Measurements from ENCODE around the gene EFTUD2.

- TF ChIP-seq CTCF (conservative IDR thresholded peaks at IDR 0.05; ENCODE audit: low read length) (no peak), EZH2phosphoT487 (IDR thresholded peaks at IDR 0.05; ENCODE audit: borderline replicate concordance, low read depth, low read length) (no peak)
Measured at GRCh38 chr17:44924107-44924544, 24.9 kb upstream of the EFTUD2 start.

Data from OCI-LY7 (cell line).